HUES48 (cell line): ENCODE results near the gene MYBL2.

ENCODE experiments used
- H3K27ac ChIP-seq: one replicate; pipeline ENCODE4 v1.7.0; 2013; ENCODE audit warnings: low read depth, low read length, inconsistent platforms
- H3K27me3 ChIP-seq: 2 replicates; pipeline ENCODE4 v1.6.1; 2013; ENCODE audit warnings: mild to moderate bottlenecking, low read length; ENCODE audit not compliant: control insufficient read depth, insufficient read depth
- H3K36me3 ChIP-seq: 2 replicates; pipeline ENCODE4 v1.6.1; 2013; ENCODE audit warnings: low read length; ENCODE audit not compliant: control insufficient read depth, insufficient read depth
- H3K4me1 ChIP-seq: 2 replicates; pipeline ENCODE4 v1.6.1; 2013; ENCODE audit warnings: mild to moderate bottlenecking, low read length; ENCODE audit not compliant: control insufficient read depth, insufficient read depth
- H3K4me3 ChIP-seq: 2 replicates; pipeline ENCODE4 v1.5.1; 2013; ENCODE audit warnings: mild to moderate bottlenecking, low read depth, low read length
- H3K9ac ChIP-seq: 2 replicates; pipeline ENCODE4 v1.6.1; 2013; ENCODE audit warnings: mild to moderate bottlenecking, low read depth, low read length, moderate library complexity
- H3K9me3 ChIP-seq: 2 replicates; pipeline ENCODE4 v1.6.1; 2013; ENCODE audit warnings: low read length; ENCODE audit not compliant: control insufficient read depth, insufficient read depth

The MYBL2 gene

DNA sequence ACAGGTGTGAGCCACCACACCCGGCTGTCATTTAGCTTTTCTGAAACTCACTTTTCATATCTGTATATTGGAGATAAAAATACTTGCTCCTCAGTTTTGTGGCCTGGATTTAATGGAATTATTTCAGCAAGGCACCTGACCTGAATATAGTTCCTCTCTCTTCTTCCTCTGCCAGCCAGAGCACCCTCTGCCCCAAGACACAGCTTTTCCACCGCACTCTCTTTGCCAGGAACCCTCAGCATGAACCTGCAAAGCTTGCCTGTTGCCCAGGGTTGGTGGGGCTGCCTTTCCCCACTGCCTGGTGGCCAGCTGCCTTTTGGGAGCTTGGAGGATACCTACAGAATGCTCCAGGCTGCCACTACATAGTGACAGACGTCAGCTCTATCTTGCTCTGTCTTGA is 56.8 kb downstream of the MYBL2 start:
- no peak overlapping the region for H3K27ac ChIP-seq
- no peaks in the 10 kb centered on the region for H3K9me3 ChIP-seq
- peaks cover 8% of the 10 kb centered on the region for H3K4me1 ChIP-seq
- H3K9ac ChIP-seq = no peak overlapping the region
- H3K27me3 ChIP-seq = no peaks in the 10 kb centered on the region; the same call in 1 of the 2 replicates
- H3K36me3 ChIP-seq = no peaks in the 10 kb centered on the region
- no peak overlapping the region for H3K4me3 ChIP-seq

DNA sequence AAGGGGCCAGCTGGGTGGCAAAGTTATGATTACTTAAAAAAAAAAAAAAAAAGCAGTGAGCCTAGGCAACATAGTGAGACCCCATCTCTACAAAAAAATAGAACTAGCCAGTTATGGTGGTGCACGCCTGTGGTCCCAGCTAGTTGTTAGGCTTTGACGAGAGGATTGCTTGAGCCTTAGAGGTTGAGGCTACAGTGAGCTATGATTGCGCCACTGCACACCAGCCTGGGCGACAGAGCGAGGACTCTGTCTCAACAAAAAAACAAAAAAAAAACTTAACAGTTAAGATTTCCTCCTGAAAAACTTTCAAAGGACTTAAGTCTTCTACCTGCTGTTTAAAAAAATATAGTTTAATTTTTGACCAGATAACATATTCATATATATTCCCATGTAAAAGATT is 57.5 kb downstream of the MYBL2 start:
- no peak overlapping the region for H3K9ac ChIP-seq
- H3K4me1 ChIP-seq = peaks cover 8% of the 10 kb centered on the region
- H3K27ac ChIP-seq = no peak overlapping the region

DNA sequence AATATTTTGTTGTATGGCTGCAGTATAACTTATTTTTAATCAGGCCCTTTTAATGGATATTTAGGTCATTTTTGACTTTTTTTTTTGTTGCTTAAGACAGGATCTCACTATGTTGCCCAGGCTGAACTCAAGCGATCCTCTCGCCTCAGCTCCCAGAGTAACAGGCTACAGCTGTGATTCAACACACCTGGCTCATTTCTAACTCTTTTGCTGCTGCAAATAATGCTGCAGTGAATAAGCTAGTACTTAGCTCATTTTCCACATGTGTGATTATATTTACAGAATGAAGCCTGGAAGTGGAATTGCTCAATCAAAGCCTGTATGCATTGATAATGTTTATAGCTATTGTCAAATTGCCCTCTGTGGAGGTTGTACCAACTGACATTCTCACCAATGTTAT is 58.8 kb downstream of the MYBL2 start:
- Histone ChIP-seq H3K27ac (no peak overlapping the region), H3K4me3 (no peak overlapping the region), H3K27me3 (no peaks in the 10 kb centered on the region; the same call in 1 of the 2 replicates), H3K4me1 (peaks cover 8% of the 10 kb centered on the region), H3K9me3 (no peaks in the 10 kb centered on the region), H3K36me3 (no peaks in the 10 kb centered on the region), H3K9ac (no peak overlapping the region)

More for the DNA sequence above, 57.5 kb downstream of the MYBL2 start:
- Histone ChIP-seq H3K4me3 (no peak overlapping the region), H3K36me3 (no peaks in the 10 kb centered on the region), H3K9me3 (no peaks in the 10 kb centered on the region), H3K27me3 (no peaks in the 10 kb centered on the region; the same call in 1 of the 2 replicates)

DNA sequence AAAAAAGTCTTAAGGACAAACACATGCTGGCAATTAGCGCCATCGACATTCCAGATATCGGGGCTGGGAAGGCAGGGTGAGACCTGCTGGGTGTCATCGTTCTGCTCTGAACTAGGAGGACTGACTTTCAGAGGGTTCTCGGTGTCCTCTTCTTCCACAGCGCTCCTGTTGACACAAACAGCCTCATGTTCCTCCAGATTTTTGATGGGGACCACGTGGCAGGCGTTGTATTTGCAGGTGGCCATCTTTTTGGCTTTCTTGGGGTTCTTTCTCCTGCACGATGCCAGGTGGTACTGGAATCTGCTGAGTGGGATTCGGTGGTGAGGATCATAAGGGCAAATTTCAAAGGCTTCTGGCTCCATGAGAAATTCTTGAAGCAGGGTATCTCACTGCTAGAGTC is 59.4 kb downstream of the MYBL2 start:
- Histone ChIP-seq H3K36me3 (no peaks in the 10 kb centered on the region), H3K27ac (no peak overlapping the region), H3K9me3 (no peaks in the 10 kb centered on the region), H3K4me3 (no peak overlapping the region), H3K9ac (no peak overlapping the region), H3K4me1 (peaks cover 2% of the 10 kb centered on the region; the same call in 1 of the 2 replicates), H3K27me3 (no peaks in the 10 kb centered on the region; the same call in 1 of the 2 replicates)

DNA sequence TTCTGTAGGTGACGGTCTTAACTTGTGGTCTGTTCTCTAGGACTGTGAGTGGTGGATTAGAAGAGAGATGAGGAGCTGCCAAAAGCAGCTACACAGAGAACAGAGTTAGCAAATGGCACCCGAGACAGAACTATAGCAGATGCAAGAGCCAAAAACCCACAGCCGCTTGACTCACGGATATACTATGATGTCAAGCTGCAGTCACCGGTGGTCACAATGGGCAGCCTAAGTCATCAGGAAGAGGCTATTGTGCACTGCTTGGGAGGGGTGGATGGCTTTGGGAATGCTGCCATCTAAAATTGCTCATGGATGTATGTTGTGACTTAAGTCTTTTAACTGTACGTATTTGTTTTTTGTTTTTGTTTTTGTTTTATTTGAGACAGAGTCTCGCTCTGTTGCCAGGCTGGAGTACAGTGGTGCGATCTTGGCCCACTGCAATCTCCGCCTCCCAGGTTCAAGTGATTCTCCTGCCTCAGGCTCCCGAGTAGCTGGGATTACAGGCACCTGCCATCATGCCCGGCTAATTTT is 60.0 kb downstream of the MYBL2 start, which contains the start of gene GTSF1L:
TSS of gene GTSF1L (minus strand) at position 192 of the 528 bp plus-strand sequence. CDS start 308 bp downstream, outside the sequence.
- Histone ChIP-seq H3K4me3 (no peak within 1 kb of the TSS), H3K27ac (no peak within 1 kb of the TSS), H3K4me1 (no peaks in the 10 kb centered on the region), H3K9me3 (no peaks in the 10 kb centered on the region), H3K9ac (no peak within 1 kb of the TSS), H3K27me3 (no peaks in the 10 kb centered on the region; the same call in 1 of the 2 replicates), H3K36me3 (no peaks in the 10 kb centered on the region)

DNA sequence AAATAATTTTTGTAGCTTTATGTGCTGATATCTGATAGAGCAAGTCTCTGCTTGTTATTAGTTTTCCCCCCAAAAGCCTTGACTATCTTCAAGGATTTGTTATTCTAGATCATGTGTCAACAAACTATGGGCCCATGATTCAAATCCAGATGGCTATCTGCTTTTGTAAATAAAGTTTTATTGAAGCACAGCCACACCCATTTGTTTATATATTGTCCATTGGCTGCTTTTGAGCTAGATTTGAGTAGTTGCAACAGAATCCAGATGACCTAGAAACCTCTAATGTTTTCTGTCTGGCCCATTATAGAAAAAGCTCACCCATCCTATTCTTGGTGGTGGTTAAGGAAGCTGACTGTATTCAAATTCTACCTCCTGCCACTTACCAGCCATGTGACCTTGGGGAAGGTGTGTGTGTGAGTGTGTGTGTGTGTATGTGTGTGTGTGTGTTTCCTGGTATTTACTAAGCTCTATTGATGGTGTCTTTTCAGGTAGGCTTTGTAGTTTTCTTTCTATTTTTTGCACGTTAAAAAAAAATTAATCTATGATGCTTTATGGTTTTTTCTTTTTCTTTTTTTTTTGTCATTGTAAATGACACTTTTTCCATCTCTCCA is 61.2 kb downstream of the MYBL2 start:
- H3K9me3 ChIP-seq = no peaks in the 10 kb centered on the region
- H3K27ac ChIP-seq = no peak overlapping the region
- H3K4me3 ChIP-seq = no peak overlapping the region
- H3K27me3 ChIP-seq = no peaks in the 10 kb centered on the region; the same call in 1 of the 2 replicates
- H3K4me1 ChIP-seq = no peaks in the 10 kb centered on the region
- H3K9ac ChIP-seq = no peak overlapping the region
- no peaks in the 10 kb centered on the region for H3K36me3 ChIP-seq

DNA sequence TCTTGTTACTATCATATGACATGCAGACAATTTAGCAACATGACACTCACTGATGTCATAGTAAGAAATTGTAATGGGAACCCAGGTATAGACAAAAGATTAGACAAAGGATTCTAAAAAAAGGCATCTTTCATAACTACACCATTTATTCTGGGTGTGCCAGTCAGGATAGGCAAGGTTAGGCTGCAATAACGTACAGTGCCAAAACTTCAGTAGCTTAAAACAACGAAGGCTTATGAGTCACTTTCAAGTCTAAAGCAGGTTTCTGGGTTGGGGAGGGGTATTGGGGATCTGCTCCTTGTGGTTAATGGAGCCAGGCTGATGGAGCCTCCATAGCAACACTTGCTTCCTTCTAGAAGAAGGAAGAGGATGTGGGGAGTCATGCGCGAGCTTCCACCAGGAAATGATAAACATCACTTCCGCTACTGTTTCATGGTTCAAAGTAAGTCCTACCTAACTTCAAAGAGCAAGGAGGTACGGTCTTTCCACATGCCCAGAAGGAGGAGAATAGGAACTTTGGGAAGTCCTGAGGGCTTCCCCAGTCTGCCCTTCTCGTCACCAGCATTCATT is 61.9 kb downstream of the MYBL2 start:
- Histone ChIP-seq H3K4me1 (no peaks in the 10 kb centered on the region), H3K27ac (no peak overlapping the region), H3K4me3 (no peak overlapping the region)

DNA sequence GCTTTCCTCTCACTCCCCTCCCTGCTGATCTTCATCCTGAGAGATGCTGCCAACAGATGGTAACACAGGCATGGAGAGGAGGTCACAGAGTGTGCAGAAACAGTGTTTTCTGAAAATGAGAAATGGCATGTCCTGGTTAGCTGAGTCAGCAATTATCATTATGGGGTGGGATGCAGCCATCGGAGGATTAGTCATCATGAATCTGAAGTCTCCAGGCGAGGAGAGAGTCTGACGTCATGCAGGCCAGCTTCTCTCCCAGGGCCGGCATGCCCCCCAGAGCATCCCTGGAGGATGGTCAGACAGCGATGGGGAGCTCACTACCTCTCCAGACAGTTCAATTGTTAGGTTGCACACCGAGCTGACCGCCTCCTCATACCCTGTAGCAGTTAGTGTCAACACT is 64.6 kb downstream of the MYBL2 start:
- H3K27ac ChIP-seq = no peak overlapping the region
- no peaks in the 10 kb centered on the region; the same call in 1 of the 2 replicates for H3K27me3 ChIP-seq
- H3K4me3 ChIP-seq = no peak overlapping the region
- no peaks in the 10 kb centered on the region for H3K4me1 ChIP-seq
- H3K9me3 ChIP-seq = no peaks in the 10 kb centered on the region
- H3K9ac ChIP-seq = no peak overlapping the region
- no peaks in the 10 kb centered on the region for H3K36me3 ChIP-seq

More for the DNA sequence above, 61.9 kb downstream of the MYBL2 start:
- Histone ChIP-seq H3K9ac (no peak overlapping the region), H3K36me3 (no peaks in the 10 kb centered on the region), H3K27me3 (no peaks in the 10 kb centered on the region; the same call in 1 of the 2 replicates), H3K9me3 (no peaks in the 10 kb centered on the region)

DNA sequence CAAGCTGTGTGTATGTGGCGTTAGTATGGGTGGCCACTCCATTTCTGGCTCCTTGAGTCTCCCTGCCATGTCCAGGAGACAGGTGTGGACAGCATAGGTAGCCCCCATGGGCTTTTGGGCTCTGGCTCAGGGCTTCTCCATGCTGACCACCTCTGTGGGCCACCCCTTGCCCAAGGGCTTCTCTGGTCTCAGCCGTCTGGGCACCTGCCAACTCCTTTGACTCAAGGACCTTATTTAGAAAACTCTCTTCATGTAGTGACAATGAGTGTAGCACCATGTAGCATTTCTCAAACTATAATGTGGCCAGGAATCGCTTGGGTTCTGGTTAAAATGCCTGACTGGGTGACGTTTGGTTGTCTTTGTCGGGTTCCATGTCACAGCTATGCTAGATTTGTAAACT is 65.0 kb downstream of the MYBL2 start:
- H3K4me3 ChIP-seq = no peak overlapping the region
- H3K9ac ChIP-seq = no peak overlapping the region
- H3K27ac ChIP-seq = no peak overlapping the region
- H3K27me3 ChIP-seq = no peaks in the 10 kb centered on the region
- H3K36me3 ChIP-seq = no peaks in the 10 kb centered on the region
- no peaks in the 10 kb centered on the region for H3K9me3 ChIP-seq
- H3K4me1 ChIP-seq = no peaks in the 10 kb centered on the region

DNA sequence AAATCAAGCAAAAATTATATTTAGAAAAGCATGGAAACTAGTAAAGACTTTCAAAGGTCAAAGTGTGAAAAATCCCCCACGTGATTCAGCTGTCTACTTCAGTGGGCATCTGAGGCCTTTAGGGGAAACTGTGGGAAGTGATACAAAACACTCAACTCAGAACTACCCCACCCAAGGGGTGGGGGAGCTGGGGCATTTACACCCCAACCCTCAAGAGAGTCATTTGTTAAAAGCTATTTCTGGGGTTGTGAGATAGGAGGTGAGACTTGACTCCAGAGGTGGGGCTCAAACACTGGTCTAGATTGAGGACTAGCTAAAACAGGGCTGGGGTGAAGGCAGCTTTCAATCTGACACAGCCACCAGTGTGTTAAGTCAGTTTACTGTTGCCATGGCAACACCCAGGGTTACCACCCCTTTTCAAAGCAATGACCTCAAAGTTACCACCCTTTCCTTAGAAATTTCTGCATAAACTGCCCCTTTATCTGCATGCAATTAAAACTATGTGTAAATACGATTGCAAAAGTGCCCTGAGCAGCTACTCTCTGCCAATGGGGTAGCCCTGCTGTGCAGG is 69.8 kb downstream of the MYBL2 start:
- no peaks in the 10 kb centered on the region for H3K4me1 ChIP-seq
- no peak overlapping the region for H3K9ac ChIP-seq
- H3K27ac ChIP-seq = no peak overlapping the region
- no peak overlapping the region for H3K4me3 ChIP-seq
- no peaks in the 10 kb centered on the region for H3K27me3 ChIP-seq
- no peaks in the 10 kb centered on the region for H3K36me3 ChIP-seq
- no peaks in the 10 kb centered on the region for H3K9me3 ChIP-seq

DNA sequence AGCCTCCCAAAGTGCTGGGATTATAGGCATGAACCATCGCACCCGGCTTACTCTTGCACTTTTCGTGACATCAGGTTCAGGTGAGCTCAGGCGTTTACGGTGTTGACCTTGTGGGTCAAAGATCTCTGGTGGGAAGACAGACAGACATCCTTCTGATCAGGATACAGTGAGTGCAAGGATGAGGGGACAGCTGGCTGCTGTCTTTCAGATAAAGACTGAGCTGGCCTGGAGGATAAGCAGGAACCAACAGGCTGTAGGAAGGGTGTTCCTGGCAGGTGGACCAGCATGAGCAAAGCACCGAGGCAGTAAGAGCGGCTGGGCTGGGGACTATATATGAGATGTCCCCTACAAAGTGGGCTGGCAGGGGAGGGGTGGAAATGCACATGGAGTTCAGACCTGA is 71.0 kb downstream of the MYBL2 start:
- H3K4me3 ChIP-seq = no peak overlapping the region
- H3K27ac ChIP-seq = no peak overlapping the region
- H3K36me3 ChIP-seq = no peaks in the 10 kb centered on the region
- H3K9ac ChIP-seq = no peak overlapping the region
- no peaks in the 10 kb centered on the region for H3K27me3 ChIP-seq
- H3K4me1 ChIP-seq = no peaks in the 10 kb centered on the region
- no peaks in the 10 kb centered on the region for H3K9me3 ChIP-seq
